ENCODE measurements around the gene RIMS1. TPM values are rescaled to one million over a fixed set of nuclear protein-coding genes. Genes with fewer than 3 reads are reported as not detected.

RIMS1 gene
- total RNA-seq, 1 donor from 2014 or later = 3.4 TPM

- ATAC-seq = no peak
- intact Hi-C loops (cut with DNase I) = no loop called here
Measured at GRCh38 chr6:72422171-72422570, 535.8 kb downstream of the RIMS1 start.

GRCh38 chr6:72424476-72424875, 538.1 kb downstream of the RIMS1 start:
- DNase-seq (ENCODE audit: low spot score) (no peak), ATAC-seq (no peak)
- intact Hi-C loops (cut with DNase I) = no loop called here

More at GRCh38 chr6:72422171-72422570, 535.8 kb downstream of the RIMS1 start:
- DNase-seq (ENCODE audit: low spot score) = no peak

- intact Hi-C loops (cut with DNase I) = no loop called here
- ATAC-seq = no peak
- no peak for DNase-seq (ENCODE audit: low spot score)
Measured at GRCh38 chr6:72425003-72425681, 538.8 kb downstream of the RIMS1 start.

- no peak for ATAC-seq
- DNase-seq (ENCODE audit: low spot score) = no peak
- intact Hi-C loops (cut with DNase I) = no loop called here
Measured at GRCh38 chr6:72440611-72441010, 554.3 kb downstream of the RIMS1 start.

- ATAC-seq (no peak), DNase-seq (ENCODE audit: low spot score) (no peak)
- intact Hi-C loops (cut with DNase I) = no loop called here
Measured at GRCh38 chr6:72446430-72446829, 560.1 kb downstream of the RIMS1 start.

Measured in sciatic nerve (tissue), 2 donors.